K562 (cell line): ENCODE results near the gene SPAG4. TPM values are rescaled to one million over a fixed set of nuclear protein-coding genes. Genes with fewer than 3 reads are reported as not detected.

Source experiments
- ATAC-seq: fragments of 200-7000 bp; cut with Tn5 transposase; 3 replicates; pipeline ENCODE4 v1.9.1; 2020; ENCODE audit warnings: moderate library complexity
- BruUV-seq: library from RNA; stranded (reverse); fragments of 400-500 nt; replicated peaks from 2 replicates; lab custom pipeline; 2021; lab: Mats Ljungman, UMichigan
- CTCF ChIA-PET: fragments of 300-600 bp; formaldehyde crosslinking; extraction: SDS; loops from one replicate; lab custom pipeline; 2021; ENCODE audit warnings: low intra/inter-chr PET ratio; lab: Yijun Ruan, JAX
- POLR2A ChIA-PET: fragments of 300-600, 350-650 bp; sonication (Branson Sonifier 250); formaldehyde crosslinking; extraction: SDS; loops from one replicate; lab custom pipeline; 2021; ENCODE audit warnings: antibody characterized with exemption, inconsistent platforms; lab: Yijun Ruan, JAX
- DNase-seq, 4 experiments: peaks; one replicate each; pipeline versions ENCODE4 v3.0.0 to v3.0.0-alpha.2; 2011 to 2018; ENCODE audit warnings: low spot score in 3 of 4, mixed read lengths in 3 of 4; ENCODE audit errors: extremely low read depth in 1 of 4
- FAIRE-seq: peaks from 2 replicates; lab custom pipeline; 2011; peaks lifted over from hg19 to GRCh38; lab: Jason Lieb, UNC
- H2AFZ ChIP-seq: 2 replicates; pipeline ENCODE4 v1.6.0; 2011; ENCODE audit warnings: low read depth, low read length, control low read depth, inconsistent platforms
- H3K27ac ChIP-seq: fragments of 200-600 bp; 3 replicates; pipeline ENCODE4 v1.8.0; 2011; ENCODE audit warnings: low read depth, mild to moderate bottlenecking, control low read depth, inconsistent platforms, low read length, moderate library complexity, mixed read lengths; ENCODE audit errors: extremely low read depth
- H3K27me3 ChIP-seq, 2 experiments: fragments of 300-600 bp in 1 of 2; 2 replicates in 1 of 2; 3 replicates in 1 of 2; pipeline versions ENCODE4 v1.6.0 to v1.8.0; 2011; ENCODE audit warnings: inconsistent platforms in 2 of 2, low read length in 2 of 2, mild to moderate bottlenecking in 1 of 2, mixed read lengths in 1 of 2, moderate library complexity in 1 of 2; ENCODE audit not compliant: control insufficient read depth in 2 of 2, insufficient read depth in 2 of 2
- H3K36me3 ChIP-seq: fragments of 300-600 bp; 3 replicates; pipeline ENCODE4 v1.8.0; 2011; ENCODE audit warnings: mild to moderate bottlenecking, low read length, inconsistent platforms; ENCODE audit not compliant: control insufficient read depth, insufficient read depth
- H3K4me1 ChIP-seq, 2 experiments: fragments of 200-600 bp in 1 of 2; replicated peaks in 1 of 2; 2 replicates in 1 of 2; 3 replicates in 1 of 2; pipeline versions ENCODE4 v1.5.1 to v1.8.0; 2011; ENCODE audit warnings: inconsistent platforms in 2 of 2, low read length in 2 of 2, mild to moderate bottlenecking in 1 of 2, mixed read lengths in 1 of 2, moderate library complexity in 1 of 2; ENCODE audit not compliant: control insufficient read depth in 2 of 2, insufficient read depth in 2 of 2
- H3K4me2 ChIP-seq: 2 replicates; pipeline ENCODE4 v1.6.1; 2011; ENCODE audit warnings: low read length, control low read depth, inconsistent platforms, mixed read lengths; ENCODE audit not compliant: insufficient read depth
- H3K4me3 ChIP-seq: fragments of 200-600 bp; sonication (generic), shearing (Covaris generic); 2 replicates; pipeline ENCODE4 v1.5.1; 2016; ENCODE audit warnings: control low read depth, inconsistent platforms
- H3K79me2 ChIP-seq: fragments of 200-600 bp; 3 replicates; pipeline ENCODE4 v1.8.0; 2011; ENCODE audit warnings: low read length, inconsistent platforms; ENCODE audit not compliant: control insufficient read depth, insufficient read depth
- H3K9ac ChIP-seq, 2 experiments: 2 replicates each; pipeline versions ENCODE4 v1.6.0 to v1.6.1; 2011; ENCODE audit warnings: low read depth in 2 of 2, low read length in 2 of 2, control low read depth in 1 of 2, inconsistent platforms in 1 of 2, mild to moderate bottlenecking in 1 of 2, mixed read lengths in 1 of 2; ENCODE audit not compliant: insufficient read depth in 1 of 2
- H3K9me1 ChIP-seq: one replicate; pipeline ENCODE4 v1.6.0; 2011; ENCODE audit warnings: inconsistent platforms, mild to moderate bottlenecking, low read length, moderate library complexity; ENCODE audit not compliant: control insufficient read depth, insufficient read depth
- H3K9me3 ChIP-seq: replicated peaks from 2 replicates; pipeline ENCODE4 v1.5.1; 2011; ENCODE audit warnings: low read depth, low read length, inconsistent platforms; ENCODE audit not compliant: control insufficient read depth, insufficient read depth
- H4K20me1 ChIP-seq: replicated peaks from 2 replicates; pipeline ENCODE4 v1.6.1; 2011; ENCODE audit warnings: low read length, inconsistent platforms, mixed read lengths; ENCODE audit not compliant: control insufficient read depth, insufficient read depth
- BRCA1 ChIP-seq, 2 experiments: fragments of 450-650 bp in 1 of 2; sonication (generic) in 1 of 2; formaldehyde crosslinking in 1 of 2; IDR thresholded peaks; 2 replicates each; pipeline versions ENCODE4 v1.5.0 to v1.6.1; 2017 to 2020; ENCODE audit warnings: mild to moderate bottlenecking in 1 of 2, missing genetic modification reagents in 1 of 2
- ETS2 ChIP-seq: IDR thresholded peaks from 2 replicates; pipeline ENCODE4 v1.6.1; 2016; ENCODE audit warnings: borderline replicate concordance, missing genetic modification characterization, mild to moderate bottlenecking, moderate library complexity, missing compliant biosample characterization; ENCODE audit not compliant: poor library complexity, severe bottlenecking
- MEF2D ChIP-seq: conservative IDR thresholded peaks from 2 replicates; pipeline ENCODE4 v1.6.1; 2016; ENCODE audit warnings: low read depth, missing genetic modification characterization, missing compliant biosample characterization
- NCOA4 ChIP-seq: fragments of 450-650 bp; IDR thresholded peaks from 2 replicates; pipeline ENCODE4 v1.6.1; 2018; ENCODE audit warnings: mild to moderate bottlenecking; ENCODE audit not compliant: partially characterized antibody
- SAFB ChIP-seq: fragments of 200-400 bp; formaldehyde crosslinking; IDR thresholded peaks from 2 replicates; pipeline ENCODE4 v1.6.1; 2017; ENCODE audit warnings: low read depth, low read length, borderline replicate concordance
- TCF7L2 ChIP-seq: fragments of 150-350 bp; IDR thresholded peaks from 2 replicates; pipeline ENCODE4 v1.6.1; 2016; ENCODE audit warnings: low read depth, mild to moderate bottlenecking, low read length, moderate library complexity
- ZC3H11A ChIP-seq: IDR thresholded peaks from 2 replicates; pipeline ENCODE4 v1.6.1; 2012; ENCODE audit warnings: low read depth, low read length, improper control_type of control experiment
- ZNF174 ChIP-seq: fragments of 250-450 bp; sonication (Bioruptor Pico); IDR thresholded peaks from 2 replicates; pipeline ENCODE4 v1.4.0; 2020; ENCODE audit warnings: mild to moderate bottlenecking
- WGBS: fragments of 100-300 bp; shearing (Covaris generic); methylation state at CpG from one replicate; pipeline ENCODE4 v1.1.6; 2016; ENCODE audit warnings: low coverage, mixed read lengths; ENCODE audit not compliant: insufficient coverage; ENCODE audit errors: missing lambda C conversion rate; 5-methylcytosine and 5-hydroxymethylcytosine counted together
- in situ Hi-C: fragments of 300-500 bp; cut with MboI; formaldehyde crosslinking; loops from 4 replicates; pipeline ENCODE4 v1.15.0; 2018; ENCODE audit warnings: inconsistent platforms, mixed read lengths
- intact Hi-C: fragments of 100-400 bp; cut with micrococcal nuclease; formaldehyde crosslinking; loops from 2 replicates; pipeline ENCODE4 v1.14.2; 2022
- polyA plus RNA-seq, 8 experiments: library from polyadenylated mRNA; depleted of rRNA in 4 of 8; stranded (reverse) in 5 of 8; unstranded in 3 of 8; fragments of >200 nt; fragmentation: Nextera tagmentation in 2 of 8; fragmentation: Illumina TruSeq in 1 of 8; extraction: Ambion mirVana in 2 of 8; extraction: Trizol in 1 of 8; gene quantifications; 2 replicates each; pipeline versions ENCODE4 v1.2.1 to v1.2.3, GENCODE V29; 2011 to 2014; ENCODE audit warnings: inconsistent platforms in 1 of 8, missing spikeins in 1 of 8
- total RNA-seq, 7 experiments: library from RNA; depleted of rRNA in 6 of 7; stranded (reverse); fragments of >200 nt in 6 of 7; fragmentation: Illumina TruSeq in 2 of 7; extraction: Trizol in 2 of 7; gene quantifications; 2 replicates each; pipeline versions ENCODE4 v1.2.1 to v1.2.3, GENCODE V29; 2011 to 2021; ENCODE audit warnings: low replicate concordance in 1 of 7
- TF ChIP-seq, protein P1 (sequence below): fragments of 250-450 bp; sonication (Bioruptor Pico); IDR thresholded peaks from 2 replicates; pipeline ENCODE4 v1.4.0; 2020

SPAG4 gene
- total and polyA plus RNA-seq, 9 of the 15 experiments (the other 6 are each of a cell fraction or from before 2014, with no cell fraction given) = 1.6 to 11.4 (median 4.6) TPM

DNA sequence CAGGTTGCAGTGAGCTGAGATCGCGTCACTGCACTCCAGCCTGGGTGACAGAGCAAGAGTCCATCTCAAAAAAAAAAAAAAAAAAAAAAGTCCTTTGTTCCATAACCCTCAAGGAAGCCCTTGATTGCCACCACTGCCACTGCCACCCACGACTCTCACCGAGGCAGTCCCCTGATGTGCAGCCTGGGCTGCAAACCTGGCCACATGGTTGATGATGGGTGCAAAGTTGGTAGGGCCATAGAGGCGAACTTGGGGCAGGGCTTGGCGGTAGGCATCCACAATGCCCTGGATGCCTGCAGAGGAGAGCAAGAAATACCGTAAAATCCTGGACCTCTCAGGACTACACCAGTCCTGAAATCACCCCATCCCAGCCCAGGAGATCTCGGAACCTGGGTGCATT, 11.5 kb downstream of the SPAG4 start:
- no peak overlapping the region for H3K27ac ChIP-seq
- TF ChIP-seq TCF7L2 = no peak
- TF ChIP-seq ZC3H11A = no peak
- TF ChIP-seq MEF2D = no peak
- no peak for TF ChIP-seq ETS2 (tag)
- no peaks in the 10 kb centered on the region for H3K79me2 ChIP-seq
- no peaks in the 10 kb centered on the region for H4K20me1 ChIP-seq
- peaks cover 60% of the 10 kb centered on the region; the same call in 2 of the 3 replicates for H3K36me3 ChIP-seq
- FAIRE-seq = no peak
- H3K4me2 ChIP-seq = no peak overlapping the region
- no peak for DNase-seq
- POLR2A ChIA-PET = interaction anchor here (0.6 kb wide), 2 partner anchors 72 to 877 kb away, joined by 3 read pairs; no protein-coding TSS in a partner anchor
- no peaks in the 10 kb centered on the region for H3K9me1 ChIP-seq
- no peaks in the 10 kb centered on the region for H3K9me3 ChIP-seq
- no peak for ATAC-seq
- no peak overlapping the region for H3K9ac ChIP-seq
- H3K4me1 ChIP-seq = no peaks in the 10 kb centered on the region
- no peaks in the 10 kb centered on the region for H3K27me3 ChIP-seq
- CTCF ChIA-PET = no interaction called here
- intact Hi-C loops = no loop called here
- no peak overlapping the region for H2AFZ ChIP-seq
- WGBS = 90% methylated on average over 8 of the region's 8 CpGs
- in situ Hi-C loops = no loop called here
- no peak overlapping the region for H3K4me3 ChIP-seq
- no TSS peak for BruUV-seq

DNA sequence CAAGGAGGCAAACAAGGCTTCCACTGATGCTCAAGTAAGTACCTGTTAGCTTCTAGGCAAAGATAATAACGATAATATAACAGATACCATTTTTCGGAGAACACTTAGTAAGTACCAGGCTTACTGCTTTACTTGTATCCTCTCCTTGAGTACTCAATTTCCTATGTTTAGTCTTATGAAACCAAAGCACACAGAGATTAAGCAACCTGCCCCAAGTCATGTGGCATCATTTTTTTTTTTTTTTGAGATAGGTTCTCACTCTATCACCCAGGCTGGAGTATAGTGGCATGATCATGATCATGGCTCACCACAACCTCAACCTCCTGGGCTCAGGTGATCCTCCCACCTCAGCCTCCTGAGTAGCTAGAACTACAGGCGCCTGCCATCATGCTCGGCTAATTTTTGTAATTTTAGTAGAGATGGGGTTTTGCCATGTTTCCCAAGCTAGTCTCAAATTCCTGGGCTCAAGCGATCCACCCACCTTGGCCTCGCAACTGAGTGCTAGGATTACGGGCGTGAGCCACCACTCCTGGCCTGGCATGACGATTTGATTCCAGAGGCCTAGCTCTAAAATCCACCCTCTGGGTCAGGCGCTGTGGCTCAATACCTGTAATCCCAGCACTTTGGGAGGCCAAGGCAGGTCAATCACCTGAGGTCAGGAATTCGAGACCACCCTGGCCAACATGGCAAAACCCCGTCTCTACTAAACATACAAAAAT, 14.0 kb downstream of the SPAG4 start:
- FAIRE-seq = no peak
- POLR2A ChIA-PET = interaction anchor here (2.9 kb wide), 1 partner anchor 12 kb away, joined by 11 read pairs; no protein-coding TSS in a partner anchor
- Histone ChIP-seq H3K9me1 (no peaks in the 10 kb centered on the region), H2AFZ (no peak overlapping the region), H3K4me1 (no peaks in the 10 kb centered on the region; a peak in 1 of 5 replicates), H3K4me3 (no peak overlapping the region), H3K27ac (no peak overlapping the region), H3K27me3 (no peaks in the 10 kb centered on the region), H4K20me1 (no peaks in the 10 kb centered on the region), H3K36me3 (peaks cover 67% of the 10 kb centered on the region; the same call in 2 of the 3 replicates), H3K9me3 (no peaks in the 10 kb centered on the region), H3K9ac (0 out of 4 replicates have a peak overlapping the region, but pooled peaks of 1 of the 2 experiments have one; percentile 9), H3K4me2 (no peak overlapping the region), H3K79me2 (no peaks in the 10 kb centered on the region)
- in situ Hi-C loops (no loop called here), intact Hi-C loops (no loop called here)
- ATAC-seq = no peak
- no TSS peak for BruUV-seq
- CTCF ChIA-PET = no interaction called here
- WGBS = 89% methylated on average over 12 of the region's 12 CpGs
- DNase-seq = no peak
- no peak for TF ChIP-seq SAFB
- TF ChIP-seq BRCA1 (IDR thresholded peaks at IDR 0.05) = no peak
- no peak for TF ChIP-seq BRCA1 (CRISPR knock-in tag; IDR thresholded peaks at IDR 0.05)
- TF ChIP-seq NCOA4 = no peak
- TF ChIP-seq, protein P1, sequence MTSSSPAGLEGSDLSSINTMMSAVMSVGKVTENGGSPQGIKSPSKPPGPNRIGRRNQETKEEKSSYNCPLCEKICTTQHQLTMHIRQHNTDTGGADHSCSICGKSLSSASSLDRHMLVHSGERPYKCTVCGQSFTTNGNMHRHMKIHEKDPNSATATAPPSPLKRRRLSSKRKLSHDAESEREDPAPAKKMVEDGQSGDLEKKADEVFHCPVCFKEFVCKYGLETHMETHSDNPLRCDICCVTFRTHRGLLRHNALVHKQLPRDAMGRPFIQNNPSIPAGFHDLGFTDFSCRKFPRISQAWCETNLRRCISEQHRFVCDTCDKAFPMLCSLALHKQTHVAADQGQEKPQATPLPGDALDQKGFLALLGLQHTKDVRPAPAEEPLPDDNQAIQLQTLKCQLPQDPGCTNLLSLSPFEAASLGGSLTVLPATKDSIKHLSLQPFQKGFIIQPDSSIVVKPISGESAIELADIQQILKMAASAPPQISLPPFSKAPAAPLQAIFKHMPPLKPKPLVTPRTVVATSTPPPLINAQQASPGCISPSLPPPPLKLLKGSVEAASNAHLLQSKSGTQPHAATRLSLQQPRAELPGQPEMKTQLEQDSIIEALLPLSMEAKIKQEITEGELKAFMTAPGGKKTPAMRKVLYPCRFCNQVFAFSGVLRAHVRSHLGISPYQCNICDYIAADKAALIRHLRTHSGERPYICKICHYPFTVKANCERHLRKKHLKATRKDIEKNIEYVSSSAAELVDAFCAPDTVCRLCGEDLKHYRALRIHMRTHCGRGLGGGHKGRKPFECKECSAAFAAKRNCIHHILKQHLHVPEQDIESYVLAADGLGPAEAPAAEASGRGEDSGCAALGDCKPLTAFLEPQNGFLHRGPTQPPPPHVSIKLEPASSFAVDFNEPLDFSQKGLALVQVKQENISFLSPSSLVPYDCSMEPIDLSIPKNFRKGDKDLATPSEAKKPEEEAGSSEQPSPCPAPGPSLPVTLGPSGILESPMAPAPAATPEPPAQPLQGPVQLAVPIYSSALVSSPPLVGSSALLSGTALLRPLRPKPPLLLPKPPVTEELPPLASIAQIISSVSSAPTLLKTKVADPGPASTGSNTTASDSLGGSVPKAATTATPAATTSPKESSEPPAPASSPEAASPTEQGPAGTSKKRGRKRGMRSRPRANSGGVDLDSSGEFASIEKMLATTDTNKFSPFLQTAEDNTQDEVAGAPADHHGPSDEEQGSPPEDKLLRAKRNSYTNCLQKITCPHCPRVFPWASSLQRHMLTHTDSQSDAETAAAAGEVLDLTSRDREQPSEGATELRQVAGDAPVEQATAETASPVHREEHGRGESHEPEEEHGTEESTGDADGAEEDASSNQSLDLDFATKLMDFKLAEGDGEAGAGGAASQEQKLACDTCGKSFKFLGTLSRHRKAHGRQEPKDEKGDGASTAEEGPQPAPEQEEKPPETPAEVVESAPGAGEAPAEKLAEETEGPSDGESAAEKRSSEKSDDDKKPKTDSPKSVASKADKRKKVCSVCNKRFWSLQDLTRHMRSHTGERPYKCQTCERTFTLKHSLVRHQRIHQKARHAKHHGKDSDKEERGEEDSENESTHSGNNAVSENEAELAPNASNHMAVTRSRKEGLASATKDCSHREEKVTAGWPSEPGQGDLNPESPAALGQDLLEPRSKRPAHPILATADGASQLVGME = no peak
- TF ChIP-seq ZNF174 (CRISPR knock-in tag) = no peak
